SH-SY5Y (cell line): ENCODE results near the gene KNOP1.

ENCODE experiments used
- GATA2 ChIP-seq: IDR thresholded peaks from 2 replicates; pipeline ENCODE4 v1.6.1; 2011; ENCODE audit warnings: mild to moderate bottlenecking, low read depth, low read length
- GATA3 ChIP-seq: IDR thresholded peaks from 2 replicates; pipeline ENCODE4 v1.6.1; 2011; ENCODE audit warnings: low read depth, mild to moderate bottlenecking, low read length, moderate library complexity

DNA sequence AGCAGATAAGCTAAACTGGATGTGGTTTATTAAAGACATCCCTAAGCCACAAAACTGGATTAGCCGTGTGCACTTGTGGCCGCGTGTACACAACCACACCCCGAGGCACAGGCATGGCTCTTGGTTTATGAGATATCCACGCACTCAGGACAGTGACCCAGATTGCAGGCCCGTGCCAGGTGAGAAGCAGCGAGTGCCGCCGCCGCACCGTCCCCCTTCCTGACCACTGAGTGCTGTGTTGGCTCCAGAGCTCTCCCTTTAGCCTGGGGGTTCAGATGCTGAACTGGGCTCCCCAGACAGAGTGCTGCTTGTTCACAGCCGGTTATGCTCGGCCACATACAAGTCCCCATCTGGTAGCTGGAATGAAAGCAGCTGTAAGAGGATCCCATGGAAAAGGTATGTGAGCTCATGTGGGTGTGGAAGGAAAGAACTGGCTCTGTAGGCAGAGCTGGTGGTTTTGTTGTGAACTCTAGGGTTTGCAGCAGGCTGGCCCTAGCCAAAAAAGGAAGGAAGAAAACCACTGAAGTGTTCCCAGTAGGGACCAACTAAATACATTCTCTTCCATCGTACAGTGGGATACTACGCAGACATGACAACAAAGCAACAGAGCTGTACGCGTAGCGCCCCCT is 29.5 kb downstream of the KNOP1 start:
- TF ChIP-seq GATA2 = no peak
- TF ChIP-seq GATA3 = no peak
